ENCODE results near the gene IRAK1.

Gene IRAK1

GRCh38 chrX:154032653-154033052 is 13.0 kb upstream of the IRAK1 start:
- Mint-ChIP-seq H3K4me1 (peaks cover 7 to 13% of the 10 kb centered on the region in 2 donors), H3K36me3 (peaks cover 18 to 29% of the 10 kb centered on the region in 2 donors), H3K27me3 (no peaks in the 10 kb centered on the region), H3K27ac (no peak overlapping the region), H3K9me3 (no peaks in the 10 kb centered on the region), H3K4me3 (no peak overlapping the region)
- DNase-seq (no peak), ATAC-seq (replicated peaks) (no peak)

DNA sequence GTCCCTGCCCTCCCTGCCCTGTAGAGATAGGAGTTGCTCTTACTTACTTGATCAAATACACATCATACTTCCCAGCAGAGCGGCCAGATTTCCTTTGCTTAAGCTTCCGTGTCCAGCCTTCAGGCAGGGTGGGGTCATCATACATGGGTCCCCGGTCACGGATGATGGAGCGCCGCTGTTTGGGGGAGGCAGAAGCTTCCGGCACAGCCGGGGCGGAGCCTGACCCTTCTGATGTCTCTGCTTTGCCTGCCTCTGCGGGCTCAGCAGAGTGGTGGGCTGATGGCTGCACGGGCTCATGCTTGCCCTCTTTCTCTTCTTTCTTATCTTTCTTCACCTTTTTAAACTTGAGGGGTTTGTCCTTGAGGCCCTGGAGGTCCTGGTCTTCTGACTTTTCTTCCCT is 12.5 kb upstream of the IRAK1 start:
- Mint-ChIP-seq H3K9me3 (no peaks in the 10 kb centered on the region), H3K4me1 (peaks cover 7 to 13% of the 10 kb centered on the region in 2 donors), H3K27ac (no peak overlapping the region), H3K4me3 (no peak overlapping the region), H3K27me3 (no peaks in the 10 kb centered on the region), H3K36me3 (peaks cover 18 to 29% of the 10 kb centered on the region in 2 donors)
- ATAC-seq (replicated peaks) = no peak
- no peak for DNase-seq

DNA sequence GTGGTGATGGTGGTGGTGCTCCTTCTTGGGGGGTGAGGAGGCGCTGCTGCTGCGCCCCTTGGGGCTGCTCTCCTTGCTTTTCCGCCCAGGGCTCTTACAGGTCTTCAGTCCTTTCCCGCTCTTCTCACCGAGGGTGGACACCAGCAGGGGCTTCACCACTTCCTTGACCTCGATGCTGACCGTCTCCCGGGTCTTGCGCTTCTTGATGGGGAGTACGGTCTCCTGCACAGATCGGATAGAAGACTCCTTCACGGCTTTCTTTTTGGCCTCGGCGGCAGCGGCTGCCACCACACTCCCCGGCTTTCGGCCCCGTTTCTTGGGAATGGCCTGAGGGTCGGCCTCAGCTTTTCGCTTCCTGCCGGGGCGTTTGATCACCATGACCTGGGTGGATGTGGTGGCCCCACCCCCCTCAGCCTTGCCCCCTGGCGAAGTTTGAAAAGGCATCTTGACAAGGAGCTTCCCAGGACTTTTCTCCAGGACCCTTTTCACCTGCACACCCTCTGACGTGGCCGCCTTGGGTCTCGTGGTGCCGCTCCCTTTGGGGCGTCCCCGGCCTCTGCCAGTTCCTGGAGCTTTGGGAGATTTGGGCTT is 11.1 kb upstream of the IRAK1 start:
- Mint-ChIP-seq H3K4me1 (peaks cover 3 to 6% of the 10 kb centered on the region in 2 donors), H3K27me3 (no peaks in the 10 kb centered on the region), H3K4me3 (no peak overlapping the region), H3K36me3 (peaks cover 10 to 21% of the 10 kb centered on the region in 2 donors), H3K27ac (no peak overlapping the region), H3K9me3 (no peaks in the 10 kb centered on the region)
- ATAC-seq (replicated peaks) (no peak), DNase-seq (no peak)

- Mint-ChIP-seq H3K9me3 (no peaks in the 10 kb centered on the region), H3K27me3 (no peaks in the 10 kb centered on the region), H3K4me1 (peaks cover 3 to 6% of the 10 kb centered on the region in 2 donors), H3K27ac (no peak overlapping the region), H3K4me3 (no peak overlapping the region), H3K36me3 (peaks cover 10 to 21% of the 10 kb centered on the region in 2 donors)
- ATAC-seq (replicated peaks) = no peak
- DNase-seq = no peak
Measured at GRCh38 chrX:154030266-154030665, 10.6 kb upstream of the IRAK1 start.

- H3K36me3 Mint-ChIP-seq = peaks cover 10 to 21% of the 10 kb centered on the region in 2 donors
- no peaks in the 10 kb centered on the region for H3K27me3 Mint-ChIP-seq
- no peaks in the 10 kb centered on the region for H3K9me3 Mint-ChIP-seq
- H3K27ac Mint-ChIP-seq = peak overlapping the region; percentile 68
- ATAC-seq (replicated peaks) = no peak
- DNase-seq = no peak
- peaks cover 3 to 6% of the 10 kb centered on the region in 2 donors for H3K4me1 Mint-ChIP-seq
- no peak overlapping the region for H3K4me3 Mint-ChIP-seq
Measured at GRCh38 chrX:154029439-154029838, 9.7 kb upstream of the IRAK1 start.

- H3K36me3 Mint-ChIP-seq = peaks cover 10 to 21% of the 10 kb centered on the region in 2 donors
- ATAC-seq (replicated peaks) (no peak), DNase-seq (no peak)
- no peak overlapping the region for H3K4me3 Mint-ChIP-seq
- no peaks in the 10 kb centered on the region for H3K27me3 Mint-ChIP-seq
- peaks cover 3% of the 10 kb centered on the region in 2 donors for H3K4me1 Mint-ChIP-seq
- H3K9me3 Mint-ChIP-seq = no peaks in the 10 kb centered on the region
- no peak overlapping the region for H3K27ac Mint-ChIP-seq
Measured at GRCh38 chrX:154028502-154029184, 8.9 kb upstream of the IRAK1 start.

DNA sequence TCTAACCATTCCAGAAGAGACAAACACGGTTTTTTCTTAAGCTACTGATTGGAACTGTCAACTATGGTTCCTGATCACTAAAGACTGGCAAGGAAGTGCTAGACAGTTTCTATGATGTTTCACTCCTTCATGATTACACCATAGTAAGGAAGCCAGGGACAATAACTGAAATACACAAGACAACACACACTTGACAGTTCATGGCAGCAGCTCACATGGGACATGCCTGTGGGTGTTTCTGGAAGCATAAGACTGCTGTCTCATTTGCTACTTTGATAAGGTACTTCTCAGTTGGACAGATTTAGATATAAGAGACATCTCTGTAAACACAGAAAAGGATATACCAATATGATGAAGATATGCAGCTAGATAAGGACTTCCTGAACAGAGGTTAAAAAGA is 8.3 kb upstream of the IRAK1 start:
- peak overlapping the region; percentile 44 for H3K27ac Mint-ChIP-seq
- ATAC-seq (replicated peaks) = no peak

GRCh38 chrX:154027022-154027402 is 7.3 kb upstream of the IRAK1 start:
- H3K4me1 Mint-ChIP-seq = peaks cover 6 to 7% of the 10 kb centered on the region in 2 donors
- H3K36me3 Mint-ChIP-seq = peaks cover 12 to 16% of the 10 kb centered on the region in 2 donors
- no peaks in the 10 kb centered on the region for H3K27me3 Mint-ChIP-seq
- no peak overlapping the region for H3K4me3 Mint-ChIP-seq
- H3K9me3 Mint-ChIP-seq = no peaks in the 10 kb centered on the region
- no peak for DNase-seq
- ATAC-seq (replicated peaks) = no peak
- H3K27ac Mint-ChIP-seq = peak overlapping the region; percentile 34

More for the DNA sequence above, 8.3 kb upstream of the IRAK1 start:
- Mint-ChIP-seq H3K4me1 (peaks cover 5 to 6% of the 10 kb centered on the region in 2 donors), H3K4me3 (no peak overlapping the region), H3K9me3 (no peaks in the 10 kb centered on the region), H3K27me3 (no peaks in the 10 kb centered on the region), H3K36me3 (peaks cover 12 to 21% of the 10 kb centered on the region in 2 donors)
- DNase-seq = no peak

- ATAC-seq (replicated peaks) = no peak
- H3K4me1 Mint-ChIP-seq = peaks cover 6 to 9% of the 10 kb centered on the region in 2 donors
- peaks cover 12 to 14% of the 10 kb centered on the region in 2 donors for H3K36me3 Mint-ChIP-seq
- no peaks in the 10 kb centered on the region for H3K9me3 Mint-ChIP-seq
- DNase-seq = no peak
- H3K4me3 Mint-ChIP-seq = no peak overlapping the region
- no peak overlapping the region for H3K27ac Mint-ChIP-seq
- no peaks in the 10 kb centered on the region for H3K27me3 Mint-ChIP-seq
Measured at GRCh38 chrX:154026136-154027021, 6.7 kb upstream of the IRAK1 start.

DNA sequence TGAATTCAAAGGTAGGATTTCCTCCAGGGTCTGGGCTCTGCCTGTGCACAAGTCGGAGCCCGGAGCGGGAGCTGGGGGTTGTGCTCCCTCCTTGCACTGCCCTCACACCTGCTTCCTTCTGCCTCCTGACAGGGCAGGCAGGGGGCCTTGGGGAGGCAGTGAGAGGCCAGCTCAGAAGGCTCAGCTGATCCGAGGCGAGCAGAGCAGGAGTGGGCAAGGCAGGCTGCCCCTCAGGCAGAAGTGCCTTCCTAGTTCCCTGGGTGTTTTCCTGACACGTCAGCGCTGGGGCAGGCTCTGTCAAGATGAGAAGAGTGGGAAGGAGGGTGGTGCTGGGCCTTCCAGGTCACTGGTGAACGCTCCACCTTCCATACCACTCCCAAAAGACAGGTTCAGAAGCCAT is 5.5 kb upstream of the IRAK1 start:
- Mint-ChIP-seq H3K4me1 (peaks cover 10 to 20% of the 10 kb centered on the region in 2 donors), H3K36me3 (peaks cover 6 to 18% of the 10 kb centered on the region in 2 donors), H3K9me3 (no peaks in the 10 kb centered on the region)

DNA sequence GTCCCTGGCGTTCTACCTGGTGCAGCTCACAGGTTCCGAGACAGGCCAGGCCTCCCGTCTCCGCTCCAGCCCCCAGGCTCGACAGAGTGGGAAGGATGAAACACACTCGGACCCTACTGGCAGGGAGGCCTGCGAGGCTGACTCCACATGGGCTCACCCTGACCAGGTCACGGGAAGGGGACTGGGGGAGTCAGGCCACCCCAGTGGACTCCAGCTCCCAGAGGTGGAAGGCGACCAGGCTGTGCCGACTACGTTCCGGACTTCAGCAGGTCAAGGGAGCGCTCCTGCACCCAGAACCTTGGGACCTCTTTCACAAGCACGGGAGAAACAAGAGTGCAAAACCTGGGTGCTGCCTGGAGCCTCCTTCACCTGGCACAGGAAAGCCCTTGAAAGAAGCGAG is 4.6 kb upstream of the IRAK1 start:
- H3K27me3 Mint-ChIP-seq = no peaks in the 10 kb centered on the region
- ATAC-seq (replicated peaks) = no peak

More for the DNA sequence above, 5.5 kb upstream of the IRAK1 start:
- no peak overlapping the region for H3K27ac Mint-ChIP-seq
- no peak overlapping the region for H3K4me3 Mint-ChIP-seq
- H3K27me3 Mint-ChIP-seq = no peaks in the 10 kb centered on the region
- DNase-seq = no peak
- ATAC-seq (replicated peaks) = no peak

DNA sequence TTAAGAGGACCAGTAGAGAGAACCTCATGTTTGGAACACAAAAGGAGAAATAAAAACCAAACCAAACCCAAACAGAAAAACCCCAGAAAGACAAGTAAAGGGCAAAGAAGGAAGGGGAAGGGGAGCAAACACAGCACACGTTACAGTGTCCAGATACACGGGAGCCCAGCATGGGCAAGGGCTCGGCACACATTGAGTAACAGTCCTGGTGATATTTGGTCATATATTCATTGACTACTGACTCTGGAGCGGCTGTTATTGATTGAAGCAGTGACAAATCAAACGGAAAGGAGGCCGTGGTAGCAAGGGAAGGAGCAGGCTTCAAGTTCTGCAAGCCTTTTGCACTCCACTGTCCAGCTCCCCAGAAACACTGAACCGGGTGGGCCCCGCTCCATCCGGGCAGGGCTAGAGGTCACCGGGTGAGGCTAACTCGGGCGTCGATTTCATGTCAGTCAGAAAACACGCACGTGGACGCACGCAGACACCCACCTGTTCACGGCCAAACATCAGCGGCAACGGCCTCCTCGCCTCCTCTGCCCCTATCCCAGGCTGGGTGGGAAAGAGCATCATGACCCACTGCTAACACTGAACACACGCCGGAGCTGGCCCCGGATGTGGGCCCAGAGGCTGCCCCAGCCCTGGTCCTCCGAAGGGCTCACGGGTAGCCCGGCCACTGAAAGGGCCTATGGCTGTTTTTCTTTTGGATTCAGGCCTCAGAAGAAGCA is 3.7 kb upstream of the IRAK1 start:
- peaks cover 11 to 26% of the 10 kb centered on the region in 2 donors for H3K4me1 Mint-ChIP-seq
- H3K27me3 Mint-ChIP-seq = no peaks in the 10 kb centered on the region
- no peak for ATAC-seq (replicated peaks)
- peaks cover 9 to 16% of the 10 kb centered on the region in 2 donors for H3K36me3 Mint-ChIP-seq
- no peak for DNase-seq
- peak overlapping the region; percentile 69 for H3K27ac Mint-ChIP-seq
- H3K4me3 Mint-ChIP-seq = peak overlapping the region in 1 of 2 donors; percentile 45
- no peaks in the 10 kb centered on the region for H3K9me3 Mint-ChIP-seq

More for the DNA sequence above, 4.6 kb upstream of the IRAK1 start:
- H3K4me1 Mint-ChIP-seq = peaks cover 10 to 20% of the 10 kb centered on the region in 2 donors
- no peaks in the 10 kb centered on the region for H3K9me3 Mint-ChIP-seq
- DNase-seq = no peak
- peaks cover 6 to 14% of the 10 kb centered on the region in 2 donors for H3K36me3 Mint-ChIP-seq
- no peak overlapping the region for H3K27ac Mint-ChIP-seq
- no peak overlapping the region for H3K4me3 Mint-ChIP-seq

- no peaks in the 10 kb centered on the region for H3K27me3 Mint-ChIP-seq
Measured at GRCh38 chrX:154022108-154022507, 2.4 kb upstream of the IRAK1 start.

GRCh38 chrX:154021131-154021611 is 1.5 kb upstream of the IRAK1 start:
- peak overlapping the region; percentile 36 to 44 for H3K4me3 Mint-ChIP-seq
- DNase-seq (no peak), ATAC-seq (replicated peaks) (no peak)
- H3K4me1 Mint-ChIP-seq = peaks cover 12 to 28% of the 10 kb centered on the region in 2 donors
- no peaks in the 10 kb centered on the region for H3K27me3 Mint-ChIP-seq
- no peaks in the 10 kb centered on the region for H3K9me3 Mint-ChIP-seq
- peak overlapping the region; percentile 70 for H3K27ac Mint-ChIP-seq
- H3K36me3 Mint-ChIP-seq = peaks cover 13% of the 10 kb centered on the region in 2 donors

More at GRCh38 chrX:154022108-154022507, 2.4 kb upstream of the IRAK1 start:
- H3K27ac Mint-ChIP-seq = no peak overlapping the region
- peaks cover 13% of the 10 kb centered on the region in 2 donors for H3K36me3 Mint-ChIP-seq
- no peak overlapping the region for H3K4me3 Mint-ChIP-seq
- no peaks in the 10 kb centered on the region for H3K9me3 Mint-ChIP-seq
- H3K4me1 Mint-ChIP-seq = peaks cover 12 to 28% of the 10 kb centered on the region in 2 donors
- ATAC-seq (replicated peaks) (no peak), DNase-seq (no peak)

All from stimulated activated naive B cell treated with anti-CD40 and anti-IgM and Interleukin-4, amounts not matched to agents 10 μg/mL and 1 μg/mL and 100 μg/mL, for 72 hours (primary cell).